ENCODE results near the gene SMAD3. TPM values are rescaled to one million over a fixed set of nuclear protein-coding genes. Genes with fewer than 3 reads are reported as not detected.

SMAD3 gene
- total RNA-seq, 1 donor from 2014 or later, result 53.5 TPM

GRCh38 chr15:67040277-67040676 is 25.1 kb upstream of the SMAD3 start:
- H3K27ac ChIP-seq, result no peak overlapping the region

GRCh38 chr15:67042551-67043142 is 22.8 kb upstream of the SMAD3 start:
- intact Hi-C loops (cut with DNase I), result no loop called here

More at GRCh38 chr15:67040277-67040676, 25.1 kb upstream of the SMAD3 start:
- no peak for DNase-seq (ENCODE audit: extremely low spot score in 2 of 2)
- TF ChIP-seq POLR2AphosphoS5 (IDR thresholded peaks at IDR 0.05; ENCODE audit: insufficient read depth in 1 of 2, low read depth in 1 of 2), result no peak
- no peak for TF ChIP-seq CTCF (IDR thresholded peaks at IDR 0.05)
- TF ChIP-seq POLR2A (IDR thresholded peaks at IDR 0.05), result no peak
- no peaks in the 10 kb centered on the region for H3K27me3 ChIP-seq
- peaks cover 9% of the 10 kb centered on the region for H3K4me1 ChIP-seq
- intact Hi-C loops (cut with DNase I), result no loop called here
- H3K36me3 ChIP-seq, result no peaks in the 10 kb centered on the region
- H3K9me3 ChIP-seq, result no peaks in the 10 kb centered on the region
- H3K4me3 ChIP-seq, result no peak overlapping the region

GRCh38 chr15:67043939-67044771 is 21.2 kb upstream of the SMAD3 start:
- peaks cover 19% of the 10 kb centered on the region for H3K4me1 ChIP-seq
- TF ChIP-seq CTCF (IDR thresholded peaks at IDR 0.05), result no peak
- no peak for TF ChIP-seq POLR2A (IDR thresholded peaks at IDR 0.05)
- no peak for TF ChIP-seq POLR2AphosphoS5 (IDR thresholded peaks at IDR 0.05; ENCODE audit: insufficient read depth in 1 of 2, low read depth in 1 of 2)

More at GRCh38 chr15:67042551-67043142, 22.8 kb upstream of the SMAD3 start:
- peaks cover 9% of the 10 kb centered on the region for H3K4me1 ChIP-seq
- no peak overlapping the region for H3K27ac ChIP-seq
- H3K36me3 ChIP-seq, result no peaks in the 10 kb centered on the region
- no peaks in the 10 kb centered on the region for H3K27me3 ChIP-seq
- no peak overlapping the region for H3K4me3 ChIP-seq
- no peak for DNase-seq (ENCODE audit: extremely low spot score in 2 of 2)
- H3K9me3 ChIP-seq, result no peaks in the 10 kb centered on the region
- TF ChIP-seq POLR2AphosphoS5 (IDR thresholded peaks at IDR 0.05; ENCODE audit: insufficient read depth in 1 of 2, low read depth in 1 of 2) (no peak), CTCF (IDR thresholded peaks at IDR 0.05) (no peak), POLR2A (IDR thresholded peaks at IDR 0.05) (no peak)

GRCh38 chr15:67047149-67047661 is 18.2 kb upstream of the SMAD3 start:
- no peak overlapping the region for H3K27ac ChIP-seq
- TF ChIP-seq POLR2AphosphoS5 (IDR thresholded peaks at IDR 0.05; ENCODE audit: insufficient read depth in 1 of 2, low read depth in 1 of 2), result no peak
- no peak for TF ChIP-seq CTCF (IDR thresholded peaks at IDR 0.05)
- TF ChIP-seq POLR2A (IDR thresholded peaks at IDR 0.05), result no peak
- intact Hi-C loops (cut with DNase I), result no loop called here
- H3K4me3 ChIP-seq, result no peak overlapping the region
- no peak for DNase-seq (ENCODE audit: extremely low spot score in 2 of 2)
- no peaks in the 10 kb centered on the region for H3K9me3 ChIP-seq
- peaks cover 36% of the 10 kb centered on the region for H3K4me1 ChIP-seq
- no peaks in the 10 kb centered on the region for H3K36me3 ChIP-seq
- H3K27me3 ChIP-seq, result no peaks in the 10 kb centered on the region

More at GRCh38 chr15:67043939-67044771, 21.2 kb upstream of the SMAD3 start:
- DNase-seq (ENCODE audit: extremely low spot score in 2 of 2), result no peak
- H3K27ac ChIP-seq, result peak overlapping the region; percentile 11
- no peaks in the 10 kb centered on the region for H3K36me3 ChIP-seq
- intact Hi-C loops (cut with DNase I), result no loop called here
- no peaks in the 10 kb centered on the region for H3K27me3 ChIP-seq
- no peak overlapping the region for H3K4me3 ChIP-seq
- no peaks in the 10 kb centered on the region for H3K9me3 ChIP-seq
